VCaP (cell line): ENCODE results near the gene HOXA6.

Source experiments
- H3K27ac ChIP-seq: fragments of 450-650 bp; 2 replicates; pipeline ENCODE4 v1.5.1; 2017
- TF ChIP-seq, protein P1 (sequence below): fragments of 450-650 bp; conservative IDR thresholded peaks from 2 replicates; pipeline ENCODE4 v1.5.1; 2017; ENCODE audit warnings: mild to moderate bottlenecking, moderate library complexity

HOXA6 gene

DNA sequence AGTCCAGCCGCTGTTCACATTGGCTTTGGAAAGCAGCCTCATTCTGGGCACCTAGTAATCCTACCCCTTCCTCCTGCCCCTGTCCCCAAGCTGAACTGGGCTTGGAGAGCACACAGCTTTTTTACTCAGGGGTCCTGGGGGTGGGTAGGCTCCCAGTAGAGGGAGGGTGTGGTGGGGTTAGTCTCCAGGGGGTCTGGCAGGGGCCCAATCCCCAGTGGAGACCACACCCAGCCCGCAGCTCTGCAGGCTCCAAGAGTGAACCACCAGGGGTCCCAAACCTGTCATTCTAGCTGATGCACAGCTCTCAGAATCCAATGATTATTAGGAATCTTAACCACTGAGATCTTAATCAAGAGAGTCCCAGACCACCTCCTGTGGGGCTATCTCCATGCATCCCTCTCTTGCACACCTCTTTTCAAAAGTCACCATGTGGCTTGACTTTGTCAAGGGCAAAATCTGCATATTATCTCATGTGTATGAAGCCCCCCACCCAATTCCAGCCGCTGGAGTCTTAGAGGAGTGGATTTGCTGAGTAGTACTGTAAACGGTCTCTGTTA, 34.8 kb upstream of the HOXA6 start:
- TF ChIP-seq, protein P1, sequence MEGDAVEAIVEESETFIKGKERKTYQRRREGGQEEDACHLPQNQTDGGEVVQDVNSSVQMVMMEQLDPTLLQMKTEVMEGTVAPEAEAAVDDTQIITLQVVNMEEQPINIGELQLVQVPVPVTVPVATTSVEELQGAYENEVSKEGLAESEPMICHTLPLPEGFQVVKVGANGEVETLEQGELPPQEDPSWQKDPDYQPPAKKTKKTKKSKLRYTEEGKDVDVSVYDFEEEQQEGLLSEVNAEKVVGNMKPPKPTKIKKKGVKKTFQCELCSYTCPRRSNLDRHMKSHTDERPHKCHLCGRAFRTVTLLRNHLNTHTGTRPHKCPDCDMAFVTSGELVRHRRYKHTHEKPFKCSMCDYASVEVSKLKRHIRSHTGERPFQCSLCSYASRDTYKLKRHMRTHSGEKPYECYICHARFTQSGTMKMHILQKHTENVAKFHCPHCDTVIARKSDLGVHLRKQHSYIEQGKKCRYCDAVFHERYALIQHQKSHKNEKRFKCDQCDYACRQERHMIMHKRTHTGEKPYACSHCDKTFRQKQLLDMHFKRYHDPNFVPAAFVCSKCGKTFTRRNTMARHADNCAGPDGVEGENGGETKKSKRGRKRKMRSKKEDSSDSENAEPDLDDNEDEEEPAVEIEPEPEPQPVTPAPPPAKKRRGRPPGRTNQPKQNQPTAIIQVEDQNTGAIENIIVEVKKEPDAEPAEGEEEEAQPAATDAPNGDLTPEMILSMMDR: no peak
- H3K27ac ChIP-seq: peak overlapping the region; percentile 98; the same call in 1 of the 2 replicates

DNA sequence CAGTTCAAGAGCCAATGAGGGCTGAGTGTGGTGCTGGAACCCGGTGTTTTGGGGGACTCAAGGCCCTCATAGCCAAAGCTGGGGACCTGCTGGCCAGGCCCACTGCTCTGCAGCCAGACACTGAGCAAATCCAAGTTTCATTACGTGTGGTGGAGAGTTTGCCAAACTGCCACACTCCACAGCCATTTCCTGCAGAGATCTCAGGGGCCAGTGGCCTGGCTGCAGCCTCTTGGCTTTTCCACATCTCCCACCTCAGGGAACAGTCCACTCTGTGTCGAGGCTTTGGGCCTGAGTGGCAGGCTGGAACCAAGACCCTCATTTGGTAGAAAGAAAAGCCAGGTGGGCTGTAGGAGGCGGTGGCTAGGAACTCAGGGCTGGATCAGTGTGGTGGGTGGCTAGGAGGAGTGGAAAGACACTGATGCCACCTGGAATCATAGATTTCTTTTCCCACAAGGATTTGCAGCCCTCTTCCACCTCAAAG, 34.3 kb upstream of the HOXA6 start:
- peak overlapping the region; percentile 99; the same call in 1 of the 2 replicates for H3K27ac ChIP-seq
- TF ChIP-seq, protein P1: no peak

DNA sequence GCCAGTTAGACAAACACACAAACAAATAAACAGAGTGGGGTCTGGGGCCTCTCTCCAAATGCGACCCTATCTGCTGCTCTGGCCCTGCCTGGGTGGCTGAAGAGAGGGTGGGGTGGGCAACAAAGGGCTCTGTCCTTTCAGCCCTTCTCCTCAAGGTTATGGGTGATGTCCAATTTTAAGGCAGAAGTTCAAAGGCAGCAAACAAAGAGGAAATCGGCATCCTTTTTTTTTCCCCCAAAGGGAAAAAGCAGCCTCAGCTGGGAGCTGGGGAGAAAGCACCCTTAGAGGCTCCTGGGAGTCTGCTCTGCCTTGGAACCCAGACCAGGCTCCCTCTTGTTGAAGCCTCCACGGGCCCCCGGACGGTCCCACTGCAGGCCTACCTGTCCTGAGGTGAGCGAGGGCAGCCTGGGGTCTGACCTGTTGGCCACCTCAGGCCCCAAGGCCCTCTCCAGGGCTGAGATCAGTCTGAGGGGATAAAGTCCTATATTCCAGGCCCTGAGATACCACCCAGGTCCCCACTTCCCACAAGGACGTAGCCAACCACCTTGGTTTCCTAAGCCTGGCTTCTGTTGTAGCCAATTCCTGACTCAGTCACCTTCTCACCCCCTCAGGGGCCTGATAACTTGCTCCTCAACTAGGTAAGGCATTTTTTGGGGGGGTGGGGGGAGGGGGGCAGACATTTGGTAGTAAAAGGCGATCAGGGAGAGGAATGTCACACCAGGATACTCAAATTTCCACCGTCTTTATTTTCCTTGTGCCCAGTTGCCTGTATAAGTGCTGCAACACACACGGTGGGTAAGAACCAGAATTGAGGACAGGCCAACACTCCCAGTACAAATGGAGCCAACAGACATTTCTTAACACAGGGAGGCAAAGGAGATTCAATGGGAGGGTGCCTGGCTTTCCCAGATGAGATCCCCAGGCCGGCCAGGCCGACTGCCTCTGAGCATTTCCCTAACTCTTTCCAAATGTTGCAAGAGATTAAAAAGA, 33.2 kb upstream of the HOXA6 start:
- TF ChIP-seq, protein P1: no peak
- peak overlapping the region; percentile 99 for H3K27ac ChIP-seq

DNA sequence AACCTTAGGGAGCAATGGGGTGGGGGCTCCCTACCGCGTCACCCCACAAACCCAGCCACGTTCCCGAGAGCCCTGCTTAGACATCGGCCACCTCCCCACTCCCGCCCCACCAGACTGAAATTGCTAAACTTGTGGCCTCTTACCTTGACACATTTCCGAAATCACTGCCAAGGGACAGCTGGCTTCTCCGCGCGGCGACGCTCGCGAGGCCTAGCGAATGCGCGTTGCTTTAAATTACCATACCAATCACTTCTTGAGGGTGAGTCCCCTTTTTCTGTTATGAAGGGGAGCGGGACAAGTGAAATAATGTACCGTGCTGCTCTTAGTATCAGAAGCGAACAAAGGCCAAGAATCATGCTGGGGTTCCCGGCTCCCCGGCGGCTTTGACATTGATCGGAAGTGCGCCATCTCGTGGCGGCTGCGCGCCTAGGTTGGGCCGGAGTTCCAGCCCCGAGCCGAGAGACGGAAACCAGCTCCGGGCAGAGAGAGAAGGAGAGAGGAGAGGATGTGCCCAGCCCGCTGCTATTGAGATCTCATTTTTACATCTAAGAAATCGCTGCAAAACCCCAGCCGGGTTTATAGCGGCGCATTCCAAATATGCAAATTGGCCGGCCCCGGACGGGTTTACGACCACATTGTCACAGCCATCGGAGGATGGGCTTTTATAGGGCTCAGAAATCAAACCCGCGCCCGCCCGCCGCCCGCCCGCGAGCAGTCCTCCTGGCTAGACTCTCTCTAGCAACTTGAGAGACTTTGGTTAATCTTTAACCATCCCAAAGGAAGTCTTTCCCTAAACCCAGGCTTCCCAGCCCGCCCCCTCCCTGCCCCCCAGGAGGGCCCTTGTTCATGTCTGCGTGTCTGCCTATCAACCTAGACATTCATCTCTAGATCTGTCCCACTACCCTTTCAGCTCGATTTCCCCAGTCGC, 32.2 kb upstream of the HOXA6 start:
- TF ChIP-seq, protein P1: peak; percentile 92
- peak overlapping the region; percentile 99 for H3K27ac ChIP-seq

DNA sequence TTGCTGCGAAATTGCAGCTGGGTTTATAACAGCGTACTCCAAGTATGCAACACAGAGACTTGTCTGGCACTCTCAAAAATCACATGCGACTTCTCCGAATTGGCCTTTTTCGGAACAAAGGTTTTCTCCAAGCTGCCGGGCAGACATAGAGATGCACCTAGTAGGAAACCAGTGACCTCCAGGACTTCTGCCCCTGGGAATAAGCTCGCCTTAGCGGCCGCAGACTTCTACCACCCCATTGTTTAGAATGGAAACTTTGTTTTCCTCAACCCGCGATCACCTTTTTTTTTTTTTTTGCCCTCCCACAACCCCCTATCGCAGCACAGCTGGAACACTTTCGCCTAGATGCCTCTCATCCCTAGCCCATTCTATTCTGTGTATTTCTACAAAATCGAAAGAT, 31.5 kb upstream of the HOXA6 start:
- H3K27ac ChIP-seq: peak overlapping the region; percentile 99
- TF ChIP-seq, protein P1: no peak

DNA sequence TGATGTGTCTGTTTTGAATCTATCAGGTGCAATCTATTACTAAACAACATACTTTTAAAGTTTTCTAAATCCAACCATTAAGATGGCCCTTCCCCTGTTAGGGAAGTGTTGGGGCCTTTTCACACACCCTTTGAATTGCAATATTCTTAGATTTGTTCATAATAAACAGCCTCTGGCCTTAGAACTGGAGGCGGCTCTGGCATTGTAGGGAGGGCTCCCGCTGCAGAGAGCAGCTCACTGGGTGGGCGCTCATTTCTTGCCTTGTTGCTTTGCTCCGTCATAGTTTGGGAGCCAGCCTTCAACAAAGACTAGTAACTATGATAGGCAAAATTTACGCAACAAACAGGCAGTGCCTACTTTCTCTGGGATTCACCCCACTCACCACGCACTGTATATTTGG, 30.8 kb upstream of the HOXA6 start:
- peak overlapping the region; percentile 99 for H3K27ac ChIP-seq

More for the DNA sequence above, 30.8 kb upstream of the HOXA6 start:
- TF ChIP-seq, protein P1: no peak
